Aorta (tissue), 5 donors: ENCODE results near the gene DICER1. TPM values are rescaled to one million over a fixed set of nuclear protein-coding genes. Genes with fewer than 3 reads are reported as not detected.

Source experiments
- ATAC-seq: fragments of 200-7000 bp; cut with Tn5 transposase; one replicate; pipeline ENCODE4 v1.9.1; 2022; ENCODE audit warnings: moderate library complexity; ENCODE audit not compliant: low FRiP score
- DNase-seq, 2 donors: peaks; one replicate each; pipeline ENCODE4 v3.0.0-alpha.2; 2020
- H3K27ac ChIP-seq, 2 donors: one replicate each; pipeline ENCODE4 v1.5.1; 2013; ENCODE audit warnings: low read length in 2 of 2, mild to moderate bottlenecking in 2 of 2, moderate library complexity in 2 of 2, control low read depth in 1 of 2, inconsistent platforms in 1 of 2, low read depth in 1 of 2
- H3K27me3 ChIP-seq, 2 donors: one replicate each; pipeline ENCODE4 v1.6.1; 2013; ENCODE audit warnings: control low read depth in 1 of 2, low read length in 1 of 2, mild to moderate bottlenecking in 1 of 2, moderate library complexity in 1 of 2; ENCODE audit not compliant: insufficient read depth in 2 of 2, control insufficient read depth in 1 of 2
- H3K36me3 ChIP-seq, 2 donors: one replicate each; pipeline ENCODE4 v1.6.1; 2013; ENCODE audit warnings: control low read depth in 1 of 2, low read length in 1 of 2, mild to moderate bottlenecking in 1 of 2; ENCODE audit not compliant: insufficient read depth in 2 of 2, control insufficient read depth in 1 of 2
- H3K4me1 ChIP-seq, 2 donors: one replicate each; pipeline ENCODE4 v1.6.1; 2013; ENCODE audit warnings: low read length in 2 of 2, control low read depth in 1 of 2, mild to moderate bottlenecking in 1 of 2, moderate library complexity in 1 of 2; ENCODE audit not compliant: insufficient read depth in 2 of 2, control insufficient read depth in 1 of 2
- H3K4me3 ChIP-seq, 2 donors: one replicate each; pipeline ENCODE4 v1.5.1; 2013; ENCODE audit warnings: low read length in 2 of 2, control low read depth in 1 of 2, mild to moderate bottlenecking in 1 of 2
- H3K9me3 ChIP-seq: one replicate; pipeline ENCODE4 v1.6.1; 2013; ENCODE audit warnings: mild to moderate bottlenecking, low read length; ENCODE audit not compliant: control insufficient read depth
- WGBS, 2 donors: extraction: QIAGEN DNeasy Blood & Tissue Kit; methylation state at CpG; one replicate each; pipeline ENCODE4 v1.1.7; 2013; 5-methylcytosine and 5-hydroxymethylcytosine counted together
- intact Hi-C, 2 donors: fragments of 100-400 bp; cut with DNase I; formaldehyde crosslinking; loops; one replicate each; pipeline versions ENCODE4 v1.14.2 to v1.15.0; 2022
- polyA plus RNA-seq, 2 donors: library from polyadenylated mRNA; stranded (reverse); fragments of 200-250 nt; gene quantifications; one replicate each; pipeline ENCODE4 v1.2.3, GENCODE V29; 2013
- total RNA-seq, 2 donors: library from RNA; stranded (reverse); fragmentation: NEBNext Ultra II Directional; extraction: Animal tissue kit (Norgen Biotek cat#: 25700); gene quantifications; one replicate each; pipeline ENCODE4 v1.2.1, GENCODE V29; 2021
- donor health status: healthy with polysubstance abuse.
- donor health status: Bipolar disorder and iron deficiency.
- donor health status: DM: no; HTN: no; CAD: no.
- donor health status: DM: no; HTN: no; CAD: no.
- donor health status: DM: yes; HTN: yes; CAD: no.

Gene DICER1
- total and polyA plus RNA-seq, 4 donors: 6.4 to 73.6 (median 36.1) TPM

DNA sequence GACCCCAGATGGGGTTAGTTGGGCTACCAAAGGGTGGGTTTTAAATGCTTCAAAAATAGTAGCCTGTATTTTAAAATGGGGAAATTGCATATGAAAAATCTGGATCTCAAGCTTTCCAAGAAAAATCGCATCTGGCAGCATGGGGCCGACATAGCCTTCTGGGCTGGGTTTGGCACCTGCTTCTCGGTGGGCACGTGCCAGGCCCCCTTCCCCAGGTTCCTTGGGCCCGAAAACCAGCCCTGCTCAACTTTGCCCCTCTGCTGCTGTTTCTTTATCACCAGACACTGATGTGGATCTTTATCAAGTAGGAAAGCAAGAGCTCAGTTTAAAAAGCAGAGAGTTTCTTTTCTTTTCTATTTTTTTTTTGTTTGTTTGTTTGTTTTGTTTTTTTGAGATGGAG, 95.1 kb downstream of the DICER1 start:
- 72 to 83% methylated on average over 5 of the region's 5 CpGs for WGBS, 2 donors
- no peak for DNase-seq
- no peak overlapping the region for H3K27ac ChIP-seq

DNA sequence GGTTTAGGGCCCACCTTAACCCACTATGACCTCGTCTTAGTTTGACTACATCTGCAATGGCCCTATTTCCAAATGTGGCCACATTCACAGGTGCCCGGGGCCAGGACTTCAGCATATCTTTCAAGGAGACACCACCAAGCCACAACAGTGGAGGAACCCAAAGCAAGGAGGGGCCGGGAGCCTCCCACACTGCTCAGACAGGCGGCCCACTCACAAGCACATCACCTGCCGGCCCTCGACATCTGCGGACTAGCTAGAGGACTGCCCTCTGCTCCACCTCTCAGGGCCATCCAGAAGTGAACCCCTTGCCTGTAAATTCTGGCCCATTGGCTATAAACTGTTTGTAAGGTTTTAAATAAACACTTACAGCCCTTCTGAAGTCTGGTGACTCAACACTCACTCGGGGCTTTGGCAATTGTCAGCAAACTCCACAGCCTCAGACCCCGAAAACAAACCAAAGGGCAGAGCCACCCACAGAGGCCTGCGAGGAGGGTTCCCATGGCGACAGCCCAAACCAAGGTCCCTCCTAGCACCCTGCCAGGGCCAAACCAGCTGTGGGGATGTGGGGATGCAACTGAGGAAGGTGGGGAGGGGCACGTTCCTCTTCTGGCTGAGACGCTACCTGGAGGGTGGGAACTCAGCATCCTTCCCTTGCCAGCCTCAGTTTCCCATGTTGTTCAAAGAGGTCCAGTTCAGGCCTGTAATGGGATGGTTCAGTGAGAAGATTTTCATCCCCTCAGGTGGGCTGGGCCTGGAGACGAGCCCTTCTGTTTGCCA, 95.8 kb downstream of the DICER1 start:
- Histone ChIP-seq H3K4me3 (no peak overlapping the region), H3K9me3 (no peaks in the 10 kb centered on the region), H3K27ac (no peak overlapping the region), H3K36me3 (no peaks in the 10 kb centered on the region), H3K27me3 (no peaks in the 10 kb centered on the region), H3K4me1 (no peaks in the 10 kb centered on the region)
- intact Hi-C loops: no loop called here
- DNase-seq: peak in 1 of 2 donors; percentile 49
- 88 to 92% methylated on average over 14 of the region's 14 CpGs for WGBS, 2 donors
- no peak for ATAC-seq

More for the DNA sequence above, 95.1 kb downstream of the DICER1 start:
- Histone ChIP-seq H3K4me3 (no peak overlapping the region), H3K9me3 (no peaks in the 10 kb centered on the region), H3K36me3 (no peaks in the 10 kb centered on the region), H3K4me1 (no peaks in the 10 kb centered on the region), H3K27me3 (no peaks in the 10 kb centered on the region)
- no peak for ATAC-seq
- intact Hi-C loops: no loop called here

DNA sequence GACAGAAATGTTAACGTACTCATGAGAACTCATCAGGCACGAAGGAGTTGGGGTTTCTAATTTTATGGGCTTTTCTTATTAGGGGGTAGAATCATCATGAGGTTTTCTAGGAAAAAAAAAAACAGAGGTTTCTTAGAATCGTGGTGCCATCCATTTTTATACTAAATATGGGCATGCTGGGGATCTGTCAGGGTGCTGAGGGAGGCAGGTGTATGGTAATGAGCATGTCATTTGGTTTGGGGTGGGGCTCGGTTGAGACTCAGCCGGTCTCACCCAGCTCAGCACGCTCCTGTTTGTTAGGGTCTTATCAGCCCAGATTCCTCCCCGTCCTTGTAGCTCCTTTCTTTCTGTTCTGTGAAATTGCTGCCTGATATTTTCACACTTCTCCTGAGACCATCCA, 98.2 kb downstream of the DICER1 start:
- DNase-seq (no peak), ATAC-seq (no peak)
- no peaks in the 10 kb centered on the region for H3K4me1 ChIP-seq
- no peaks in the 10 kb centered on the region for H3K36me3 ChIP-seq
- no peak overlapping the region for H3K27ac ChIP-seq
- H3K27me3 ChIP-seq: no peaks in the 10 kb centered on the region
- WGBS, 2 donors: 76 to 77% methylated on average over 7 of the region's 7 CpGs
- H3K9me3 ChIP-seq: no peaks in the 10 kb centered on the region
- H3K4me3 ChIP-seq: no peak overlapping the region
- intact Hi-C loops: no loop called here

DNA sequence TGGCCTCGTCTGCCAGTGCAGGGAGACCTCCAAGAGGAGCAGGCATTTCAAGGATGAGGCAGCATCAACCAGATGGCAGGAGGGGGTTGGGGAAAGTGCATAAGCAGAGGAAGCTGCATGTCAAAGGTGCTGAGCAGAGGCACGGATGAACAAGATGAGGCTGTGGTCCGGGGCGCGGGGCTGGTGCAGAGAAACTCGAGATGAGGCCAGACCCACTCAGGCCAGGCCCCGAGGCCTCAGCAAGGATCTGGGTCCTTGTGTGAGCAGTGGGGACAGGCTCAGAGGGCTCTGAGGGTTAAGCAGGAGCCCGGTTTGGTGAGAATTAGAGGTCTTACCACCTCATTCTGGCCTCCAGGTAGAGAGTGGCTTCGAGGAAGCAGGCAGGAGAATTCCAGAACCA, 98.8 kb downstream of the DICER1 start:
- H3K4me3 ChIP-seq: no peak overlapping the region
- H3K4me1 ChIP-seq: no peaks in the 10 kb centered on the region
- no peaks in the 10 kb centered on the region for H3K27me3 ChIP-seq
- H3K27ac ChIP-seq: no peak overlapping the region
- ATAC-seq: no peak
- no peaks in the 10 kb centered on the region for H3K9me3 ChIP-seq
- 79 to 85% methylated on average over 9 of the region's 9 CpGs for WGBS, 2 donors
- intact Hi-C loops: no loop called here
- no peaks in the 10 kb centered on the region for H3K36me3 ChIP-seq
- no peak for DNase-seq

DNA sequence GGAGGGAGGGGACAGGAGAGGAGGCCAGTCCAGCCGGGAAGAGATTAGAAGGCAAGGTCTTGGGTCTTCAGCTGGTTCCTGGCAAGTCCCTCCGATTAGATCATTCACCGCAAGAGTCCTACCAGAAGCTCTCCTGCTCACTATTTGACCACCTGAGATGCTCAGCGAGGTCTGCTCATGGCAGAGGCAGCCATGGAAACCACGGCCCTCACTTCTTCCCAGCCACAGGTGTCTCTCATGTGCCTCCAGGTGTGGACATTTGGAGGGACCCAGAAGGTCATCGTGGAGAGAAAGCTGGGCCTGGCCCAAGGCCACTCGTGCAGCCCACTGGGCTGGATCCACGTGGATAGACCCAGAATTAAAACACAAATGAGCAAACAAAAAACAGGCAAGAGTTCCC, 99.5 kb downstream of the DICER1 start:
- DNase-seq: no peak
- H3K9me3 ChIP-seq: no peaks in the 10 kb centered on the region
- H3K4me3 ChIP-seq: no peak overlapping the region
- intact Hi-C loops: no loop called here
- no peak for ATAC-seq
- H3K4me1 ChIP-seq: no peaks in the 10 kb centered on the region
- no peaks in the 10 kb centered on the region for H3K27me3 ChIP-seq
- no peak overlapping the region for H3K27ac ChIP-seq
- no peaks in the 10 kb centered on the region for H3K36me3 ChIP-seq
- 76 to 89% methylated on average over 7 to 8 of the region's 8 CpGs for WGBS, 2 donors

GRCh38 chr14:95057147-95057546, 100.2 kb downstream of the DICER1 start:
- intact Hi-C loops: no loop called here
- no peaks in the 10 kb centered on the region for H3K27me3 ChIP-seq
- WGBS, 2 donors: 72 to 83% methylated on average over 8 of the region's 8 CpGs
- H3K27ac ChIP-seq: no peak overlapping the region
- no peaks in the 10 kb centered on the region for H3K4me1 ChIP-seq
- DNase-seq (no peak), ATAC-seq (no peak)
- no peaks in the 10 kb centered on the region for H3K36me3 ChIP-seq
- H3K4me3 ChIP-seq: no peak overlapping the region
- H3K9me3 ChIP-seq: no peaks in the 10 kb centered on the region

GRCh38 chr14:95056476-95056875, 100.9 kb downstream of the DICER1 start:
- no peaks in the 10 kb centered on the region for H3K4me1 ChIP-seq
- no peaks in the 10 kb centered on the region for H3K9me3 ChIP-seq
- no peak for ATAC-seq
- H3K36me3 ChIP-seq: no peaks in the 10 kb centered on the region
- H3K27me3 ChIP-seq: no peaks in the 10 kb centered on the region
- 66 to 72% methylated on average over 10 of the region's 10 CpGs for WGBS, 2 donors
- intact Hi-C loops: no loop called here
- H3K27ac ChIP-seq: no peak overlapping the region
- no peak for DNase-seq
- H3K4me3 ChIP-seq: no peak overlapping the region

DNA sequence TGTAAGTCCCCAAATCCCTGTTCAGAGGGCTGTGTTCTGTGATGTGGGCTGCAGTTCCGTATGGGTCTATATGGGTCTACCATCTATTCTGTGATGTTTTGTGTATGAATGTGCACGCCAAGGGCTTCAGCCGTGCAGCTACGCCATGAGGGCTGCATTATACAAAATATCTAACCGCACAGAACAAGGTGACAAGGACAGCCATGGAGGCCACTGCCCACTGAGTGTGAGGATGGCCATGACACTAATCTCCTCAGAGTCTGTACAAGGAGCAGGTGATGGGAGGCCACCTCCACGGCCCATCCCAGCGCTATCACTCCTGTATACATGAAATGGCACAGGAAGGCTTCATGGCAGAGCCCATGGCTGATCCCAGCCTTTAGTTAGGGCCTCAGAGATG, 102.0 kb downstream of the DICER1 start:
- H3K36me3 ChIP-seq: no peaks in the 10 kb centered on the region
- no peaks in the 10 kb centered on the region for H3K4me1 ChIP-seq
- 97% methylated on average over 7 of the region's 7 CpGs for WGBS, 2 donors
- H3K4me3 ChIP-seq: no peak overlapping the region
- ATAC-seq (no peak), DNase-seq (no peak)
- H3K9me3 ChIP-seq: no peaks in the 10 kb centered on the region
- H3K27ac ChIP-seq: no peak overlapping the region
- no peaks in the 10 kb centered on the region for H3K27me3 ChIP-seq
- intact Hi-C loops: no loop called here
